HS-5 (cell line): ENCODE results near the gene LHFPL6.

ENCODE experiments used
- DNase-seq: peaks from one replicate; pipeline ENCODE4 v3.0.0-alpha.2; 2012; ENCODE audit warnings: low read depth

LHFPL6 gene

GRCh38 chr13:39381456-39381855 is 221.5 kb downstream of the LHFPL6 start:
- DNase-seq: no peak

GRCh38 chr13:39379667-39380655 is 223.0 kb downstream of the LHFPL6 start:
- DNase-seq: no peak

GRCh38 chr13:39379118-39379517 is 223.9 kb downstream of the LHFPL6 start:
- DNase-seq: no peak

- no peak for DNase-seq
Measured at GRCh38 chr13:39378306-39378705, 224.7 kb downstream of the LHFPL6 start.

- no peak for DNase-seq
Measured at GRCh38 chr13:39377699-39378098, 225.3 kb downstream of the LHFPL6 start.

GRCh38 chr13:39376076-39376475 is 226.9 kb downstream of the LHFPL6 start:
- DNase-seq: no peak

GRCh38 chr13:39375601-39376000 is 227.4 kb downstream of the LHFPL6 start:
- no peak for DNase-seq

- DNase-seq: no peak
Measured at GRCh38 chr13:39374741-39375189, 228.2 kb downstream of the LHFPL6 start.

GRCh38 chr13:39373145-39373544 is 229.8 kb downstream of the LHFPL6 start:
- DNase-seq: no peak

GRCh38 chr13:39371706-39372105 is 231.3 kb downstream of the LHFPL6 start:
- no peak for DNase-seq

- DNase-seq: no peak
Measured at GRCh38 chr13:39370554-39370953, 232.4 kb downstream of the LHFPL6 start.

- DNase-seq: no peak
Measured at GRCh38 chr13:39370048-39370447, 232.9 kb downstream of the LHFPL6 start.

- DNase-seq: no peak
Measured at GRCh38 chr13:39369161-39369890, 233.7 kb downstream of the LHFPL6 start.

- DNase-seq: no peak
Measured at GRCh38 chr13:39365879-39366278, 237.1 kb downstream of the LHFPL6 start.

GRCh38 chr13:39364947-39365468 is 238.0 kb downstream of the LHFPL6 start:
- DNase-seq: no peak

GRCh38 chr13:39363382-39363772 is 239.6 kb downstream of the LHFPL6 start:
- DNase-seq: no peak

GRCh38 chr13:39362652-39363381 is 240.2 kb downstream of the LHFPL6 start:
- no peak for DNase-seq

GRCh38 chr13:39353988-39354387 is 249.0 kb downstream of the LHFPL6 start:
- no peak for DNase-seq

- DNase-seq: no peak
Measured at GRCh38 chr13:39350461-39350881, 252.5 kb downstream of the LHFPL6 start.

GRCh38 chr13:39349391-39349960 is 253.5 kb downstream of the LHFPL6 start:
- DNase-seq: no peak
